ENCODE measurements around the gene CTNNAL1. TPM values are rescaled to one million over a fixed set of nuclear protein-coding genes. Genes with fewer than 3 reads are reported as not detected.

CTNNAL1 gene
- total RNA-seq, 1 donor from 2014 or later: 24.7 TPM

DNA sequence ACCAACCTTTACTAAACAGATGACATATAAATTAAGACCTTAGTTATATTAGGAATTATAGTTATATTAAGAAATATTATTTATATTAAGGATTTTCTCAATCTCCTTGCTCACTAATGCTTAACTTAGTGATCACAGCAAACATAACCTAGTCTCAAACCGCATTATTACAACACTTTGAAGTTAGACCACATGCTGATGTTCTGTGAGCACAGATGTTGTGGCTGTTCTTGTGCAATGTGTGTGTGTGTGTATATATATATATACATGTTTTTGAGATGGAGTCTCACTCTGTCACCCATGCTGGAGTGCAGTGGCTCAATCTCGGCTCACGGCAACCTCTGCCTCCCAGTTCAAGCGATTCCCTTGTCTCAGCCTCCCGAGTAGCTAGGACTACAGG lies 99.9 kb downstream of the CTNNAL1 start:
- no peak for DNase-seq (ENCODE audit: low read depth)
- no peaks in the 10 kb centered on the region for H3K27me3 ChIP-seq (ENCODE audit: control insufficient read depth, insufficient read depth, low read length)
- TF ChIP-seq, protein P1, sequence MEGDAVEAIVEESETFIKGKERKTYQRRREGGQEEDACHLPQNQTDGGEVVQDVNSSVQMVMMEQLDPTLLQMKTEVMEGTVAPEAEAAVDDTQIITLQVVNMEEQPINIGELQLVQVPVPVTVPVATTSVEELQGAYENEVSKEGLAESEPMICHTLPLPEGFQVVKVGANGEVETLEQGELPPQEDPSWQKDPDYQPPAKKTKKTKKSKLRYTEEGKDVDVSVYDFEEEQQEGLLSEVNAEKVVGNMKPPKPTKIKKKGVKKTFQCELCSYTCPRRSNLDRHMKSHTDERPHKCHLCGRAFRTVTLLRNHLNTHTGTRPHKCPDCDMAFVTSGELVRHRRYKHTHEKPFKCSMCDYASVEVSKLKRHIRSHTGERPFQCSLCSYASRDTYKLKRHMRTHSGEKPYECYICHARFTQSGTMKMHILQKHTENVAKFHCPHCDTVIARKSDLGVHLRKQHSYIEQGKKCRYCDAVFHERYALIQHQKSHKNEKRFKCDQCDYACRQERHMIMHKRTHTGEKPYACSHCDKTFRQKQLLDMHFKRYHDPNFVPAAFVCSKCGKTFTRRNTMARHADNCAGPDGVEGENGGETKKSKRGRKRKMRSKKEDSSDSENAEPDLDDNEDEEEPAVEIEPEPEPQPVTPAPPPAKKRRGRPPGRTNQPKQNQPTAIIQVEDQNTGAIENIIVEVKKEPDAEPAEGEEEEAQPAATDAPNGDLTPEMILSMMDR (IDR thresholded peaks at IDR 0.05; ENCODE audit: insufficient read depth, low read length, poor library complexity, severe bottlenecking): no peak
- H3K4me3 ChIP-seq (ENCODE audit: low read depth, low read length): no peak overlapping the region
- no peaks in the 10 kb centered on the region for H3K36me3 ChIP-seq (ENCODE audit: control insufficient read depth, insufficient read depth, low read length)

DNA sequence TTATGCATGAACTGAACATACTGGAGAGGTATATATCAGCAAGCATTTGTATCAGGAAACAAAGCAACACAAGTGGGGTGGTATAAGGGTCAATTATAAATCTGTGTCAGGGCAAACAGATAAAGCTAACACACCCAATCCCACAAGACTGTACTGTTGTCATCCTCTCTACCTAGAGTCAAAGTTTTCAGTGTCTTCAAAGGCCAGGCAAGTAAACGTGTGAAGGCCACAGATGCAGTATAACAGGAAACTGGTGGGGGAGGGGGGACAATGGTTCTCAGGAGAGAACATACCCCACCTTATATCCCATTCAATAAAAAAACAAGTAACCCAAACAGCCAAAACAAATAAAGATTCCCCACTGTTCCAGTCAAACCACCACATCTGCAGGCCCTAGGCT lies 101.5 kb downstream of the CTNNAL1 start:
- Histone ChIP-seq H3K4me3 (ENCODE audit: low read depth, low read length) (no peak overlapping the region), H3K36me3 (ENCODE audit: control insufficient read depth, insufficient read depth, low read length) (peaks cover under 1% of the 10 kb centered on the region), H3K27me3 (ENCODE audit: control insufficient read depth, insufficient read depth, low read length) (no peaks in the 10 kb centered on the region)
- TF ChIP-seq, protein P1 (IDR thresholded peaks at IDR 0.05; ENCODE audit: insufficient read depth, low read length, poor library complexity, severe bottlenecking): no peak
- no peak for DNase-seq (ENCODE audit: low read depth)

DNA sequence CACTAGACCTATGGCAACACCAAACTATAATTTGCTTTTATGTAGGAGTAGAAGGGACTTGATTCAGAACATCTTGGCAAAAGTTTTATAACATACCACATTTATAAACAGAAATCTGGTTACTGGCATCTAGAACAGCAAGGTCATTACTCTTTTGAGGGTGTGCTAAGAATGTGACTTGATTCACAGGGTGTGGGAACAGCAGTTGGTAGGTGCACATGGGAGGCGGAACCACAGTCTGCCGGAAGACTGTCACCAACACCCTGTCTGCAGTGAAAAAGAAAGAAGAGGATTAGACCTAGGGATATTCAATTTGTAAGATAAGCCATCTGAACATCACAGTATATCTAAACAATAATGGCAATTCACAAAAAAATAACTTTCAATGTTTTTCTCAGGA lies 102.4 kb downstream of the CTNNAL1 start:
- TF ChIP-seq, protein P1 (IDR thresholded peaks at IDR 0.05; ENCODE audit: insufficient read depth, low read length, poor library complexity, severe bottlenecking): no peak
- peaks cover 2% of the 10 kb centered on the region for H3K36me3 ChIP-seq (ENCODE audit: control insufficient read depth, insufficient read depth, low read length)

GRCh38 chr9:108910402-108910801 lies 102.9 kb downstream of the CTNNAL1 start:
- no peak for DNase-seq (ENCODE audit: low read depth)
- no peak overlapping the region for H3K4me3 ChIP-seq (ENCODE audit: low read depth, low read length)
- peaks cover 2% of the 10 kb centered on the region for H3K36me3 ChIP-seq (ENCODE audit: control insufficient read depth, insufficient read depth, low read length)
- H3K27me3 ChIP-seq (ENCODE audit: control insufficient read depth, insufficient read depth, low read length): no peaks in the 10 kb centered on the region
- TF ChIP-seq, protein P1 (IDR thresholded peaks at IDR 0.05; ENCODE audit: insufficient read depth, low read length, poor library complexity, severe bottlenecking): no peak

More for the DNA sequence above, 102.4 kb downstream of the CTNNAL1 start:
- Histone ChIP-seq H3K4me3 (ENCODE audit: low read depth, low read length) (no peak overlapping the region), H3K27me3 (ENCODE audit: control insufficient read depth, insufficient read depth, low read length) (no peaks in the 10 kb centered on the region)
- no peak for DNase-seq (ENCODE audit: low read depth)

GRCh38 chr9:108905494-108905893 lies 107.8 kb downstream of the CTNNAL1 start:
- Histone ChIP-seq H3K4me3 (ENCODE audit: low read depth, low read length) (no peak overlapping the region), H3K27me3 (ENCODE audit: control insufficient read depth, insufficient read depth, low read length) (no peaks in the 10 kb centered on the region), H3K36me3 (ENCODE audit: control insufficient read depth, insufficient read depth, low read length) (peaks cover 2% of the 10 kb centered on the region)
- TF ChIP-seq, protein P1 (IDR thresholded peaks at IDR 0.05; ENCODE audit: insufficient read depth, low read length, poor library complexity, severe bottlenecking): no peak
- DNase-seq (ENCODE audit: low read depth): no peak

GRCh38 chr9:108904161-108904560 lies 109.1 kb downstream of the CTNNAL1 start:
- peaks cover 2% of the 10 kb centered on the region for H3K36me3 ChIP-seq (ENCODE audit: control insufficient read depth, insufficient read depth, low read length)
- H3K4me3 ChIP-seq (ENCODE audit: low read depth, low read length): no peak overlapping the region
- no peak for DNase-seq (ENCODE audit: low read depth)
- TF ChIP-seq, protein P1 (IDR thresholded peaks at IDR 0.05; ENCODE audit: insufficient read depth, low read length, poor library complexity, severe bottlenecking): no peak
- no peaks in the 10 kb centered on the region for H3K27me3 ChIP-seq (ENCODE audit: control insufficient read depth, insufficient read depth, low read length)

All from kidney epithelial cell (primary cell).